ENCODE results near the gene KCNE2.
"Not testable (repeated sequence)": the region's sequence is repeated elsewhere in the genome, so short reads cannot be mapped to it uniquely, and the experiment has no call there.

GRCh38 chr21:34400522-34400921 lies 36.7 kb downstream of the KCNE2 start:
- TF ChIP-seq CTCF (optimal IDR thresholded peaks at IDR 0.05 in 1 of 3, IDR thresholded peaks at IDR 0.05 in 1 of 3, conservative IDR thresholded peaks at IDR 0.05 in 1 of 3; ENCODE audit: extremely low read depth in 1 of 3, insufficient read depth in 2 of 3, low read length in 3 of 3); EZH2 (IDR thresholded peaks at IDR 0.05; ENCODE audit: low read length): not testable (repeated sequence)

Measured in keratinocyte (primary cell).